GM19099 (cell line): ENCODE data around the gene SSNA1.

Source experiments
- POLR2A ChIP-seq: IDR thresholded peaks from 3 replicates; pipeline ENCODE4 v1.6.1; 2011; ENCODE audit warnings: low read depth; ENCODE audit not compliant: insufficient read length; ENCODE audit errors: extremely low read depth

SSNA1 gene

GRCh38 chr9:137213160-137214060 lies 24.9 kb downstream of the SSNA1 start:
- TF ChIP-seq POLR2A: no peak

- no peak for TF ChIP-seq POLR2A
Measured at GRCh38 chr9:137214620-137215019, 26.1 kb downstream of the SSNA1 start.

- no peak for TF ChIP-seq POLR2A
Measured at GRCh38 chr9:137215196-137215986, 26.9 kb downstream of the SSNA1 start.

- no peak for TF ChIP-seq POLR2A
Measured at GRCh38 chr9:137216188-137216965, 27.9 kb downstream of the SSNA1 start.

- TF ChIP-seq POLR2A: no peak
Measured at GRCh38 chr9:137217276-137218211, 29.1 kb downstream of the SSNA1 start.

- no peak for TF ChIP-seq POLR2A
Measured at GRCh38 chr9:137218212-137218753, 29.8 kb downstream of the SSNA1 start.

- no peak for TF ChIP-seq POLR2A
Measured at GRCh38 chr9:137218754-137219271, 30.3 kb downstream of the SSNA1 start.

GRCh38 chr9:137219757-137220316 lies 31.4 kb downstream of the SSNA1 start:
- TF ChIP-seq POLR2A: no peak

- no peak for TF ChIP-seq POLR2A
Measured at GRCh38 chr9:137220317-137221094, 32.0 kb downstream of the SSNA1 start.

- TF ChIP-seq POLR2A: no peak
Measured at GRCh38 chr9:137221095-137221505, 32.6 kb downstream of the SSNA1 start.

- TF ChIP-seq POLR2A: no peak
Measured at GRCh38 chr9:137221506-137222111, 33.1 kb downstream of the SSNA1 start.

GRCh38 chr9:137222190-137223077 lies 34.0 kb downstream of the SSNA1 start, which contains the start of gene RNF208:
Gene RNF208 (minus strand): TSS chr9:137222240. CDS start chr9:137221212, 1,028 bp downstream.
- no peak for TF ChIP-seq POLR2A
